Measurements from ENCODE around the gene MEGF11. TPM values are rescaled to one million over a fixed set of nuclear protein-coding genes. Genes with fewer than 3 reads are reported as not detected.

MEGF11 gene
- total RNA-seq, 1 donor from 2014 or later, result not detected

DNA sequence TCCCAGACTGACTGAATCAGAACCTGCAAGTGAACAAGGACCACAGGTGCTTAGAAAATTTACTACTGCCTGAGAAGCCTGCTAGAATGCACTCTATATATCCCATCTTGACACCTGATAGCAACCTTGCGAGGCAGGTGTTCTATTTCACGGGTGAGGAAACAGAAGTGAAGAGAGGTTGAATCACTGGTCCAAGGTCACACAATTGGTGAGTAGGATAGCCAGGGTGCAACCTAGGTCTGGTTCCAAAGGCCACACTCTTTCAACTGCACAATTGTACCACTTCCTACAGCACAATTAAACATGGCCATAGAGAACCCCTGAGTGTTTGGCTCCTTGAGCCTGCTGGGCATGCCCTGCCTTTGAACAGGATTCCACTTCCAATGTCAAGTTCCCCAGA is 297.2 kb downstream of the MEGF11 start:
- intact Hi-C loops (cut with micrococcal nuclease), result no loop called here
- Mint-ChIP-seq H3K36me3 (ENCODE audit: low read depth) (no peaks in the 10 kb centered on the region), H3K4me3 (no peak overlapping the region), H3K4me1 (peaks cover 6% of the 10 kb centered on the region), H3K27me3 (peaks cover 5% of the 10 kb centered on the region), H3K27ac (no peak overlapping the region), H3K9me3 (no peaks in the 10 kb centered on the region)
- TF ChIP-seq, protein P1, sequence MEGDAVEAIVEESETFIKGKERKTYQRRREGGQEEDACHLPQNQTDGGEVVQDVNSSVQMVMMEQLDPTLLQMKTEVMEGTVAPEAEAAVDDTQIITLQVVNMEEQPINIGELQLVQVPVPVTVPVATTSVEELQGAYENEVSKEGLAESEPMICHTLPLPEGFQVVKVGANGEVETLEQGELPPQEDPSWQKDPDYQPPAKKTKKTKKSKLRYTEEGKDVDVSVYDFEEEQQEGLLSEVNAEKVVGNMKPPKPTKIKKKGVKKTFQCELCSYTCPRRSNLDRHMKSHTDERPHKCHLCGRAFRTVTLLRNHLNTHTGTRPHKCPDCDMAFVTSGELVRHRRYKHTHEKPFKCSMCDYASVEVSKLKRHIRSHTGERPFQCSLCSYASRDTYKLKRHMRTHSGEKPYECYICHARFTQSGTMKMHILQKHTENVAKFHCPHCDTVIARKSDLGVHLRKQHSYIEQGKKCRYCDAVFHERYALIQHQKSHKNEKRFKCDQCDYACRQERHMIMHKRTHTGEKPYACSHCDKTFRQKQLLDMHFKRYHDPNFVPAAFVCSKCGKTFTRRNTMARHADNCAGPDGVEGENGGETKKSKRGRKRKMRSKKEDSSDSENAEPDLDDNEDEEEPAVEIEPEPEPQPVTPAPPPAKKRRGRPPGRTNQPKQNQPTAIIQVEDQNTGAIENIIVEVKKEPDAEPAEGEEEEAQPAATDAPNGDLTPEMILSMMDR (IDR thresholded peaks at IDR 0.05), result no peak
- ATAC-seq (ENCODE audit: low read depth), result no peak
- ChIA-PET CTCF (no interaction called here), POLR2A (no interaction called here)
- no peak for DNase-seq

DNA sequence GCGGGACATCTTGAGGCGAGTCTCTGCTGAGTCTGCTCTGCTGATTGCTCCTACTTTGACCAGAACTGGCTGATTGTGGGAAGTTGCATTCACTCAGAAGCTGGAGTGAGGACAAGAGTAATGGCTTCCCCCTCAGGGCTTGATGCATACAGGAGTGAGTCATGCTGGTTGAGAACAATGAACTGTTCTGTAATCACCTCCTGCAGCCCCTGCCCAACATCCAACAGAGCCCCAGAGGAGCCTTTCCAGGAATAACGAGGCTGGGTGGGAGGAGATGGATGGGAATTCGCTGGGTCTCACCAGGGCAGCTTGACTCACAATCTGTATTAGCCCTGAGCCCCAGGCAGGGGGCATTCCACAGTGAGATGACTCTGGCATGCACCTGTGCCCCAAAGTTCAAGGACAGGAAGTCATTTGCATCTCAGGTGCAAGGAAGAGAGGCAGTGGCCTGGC is 299.2 kb downstream of the MEGF11 start:
- no peak overlapping the region for H3K27ac Mint-ChIP-seq
- H3K4me1 Mint-ChIP-seq, result peaks cover 6% of the 10 kb centered on the region
- H3K36me3 Mint-ChIP-seq (ENCODE audit: low read depth), result no peaks in the 10 kb centered on the region
- peaks cover 2% of the 10 kb centered on the region for H3K27me3 Mint-ChIP-seq
- no peak overlapping the region for H3K4me3 Mint-ChIP-seq
- TF ChIP-seq, protein P1 (IDR thresholded peaks at IDR 0.05), result no peak
- intact Hi-C loops (cut with micrococcal nuclease), result no loop called here
- ATAC-seq (ENCODE audit: low read depth), result no peak
- no peaks in the 10 kb centered on the region for H3K9me3 Mint-ChIP-seq
- POLR2A ChIA-PET, result no interaction called here
- no peak for DNase-seq
- CTCF ChIA-PET, result no interaction called here

DNA sequence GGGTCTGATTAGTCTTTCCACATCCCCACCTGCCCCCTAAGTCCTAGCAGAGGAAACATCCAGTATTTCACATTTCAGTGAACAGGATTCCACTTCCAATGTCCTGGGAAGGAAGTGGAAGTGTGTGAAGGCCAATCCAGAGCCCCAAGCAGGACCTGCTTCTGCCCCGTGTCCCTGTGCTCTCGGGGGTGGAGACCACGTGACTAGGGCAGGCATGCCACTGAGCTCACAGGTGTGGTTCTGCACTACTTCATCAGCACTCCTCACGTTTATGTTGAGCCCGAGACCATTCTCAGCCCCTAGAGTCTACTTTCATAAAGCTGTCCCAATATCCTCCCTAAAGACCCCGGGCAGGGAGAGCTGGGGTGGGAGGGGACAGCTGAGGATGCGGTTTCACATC is 299.9 kb downstream of the MEGF11 start:
- ChIA-PET POLR2A (interaction anchor here (0.5 kb wide), 1 partner anchor 814 kb away, joined by 3 read pairs; no protein-coding TSS in a partner anchor), CTCF (no interaction called here)
- no peak for ATAC-seq (ENCODE audit: low read depth)
- Mint-ChIP-seq H3K27ac (no peak overlapping the region), H3K9me3 (no peaks in the 10 kb centered on the region), H3K4me1 (peaks cover 6% of the 10 kb centered on the region), H3K27me3 (peaks cover 2% of the 10 kb centered on the region), H3K4me3 (no peak overlapping the region), H3K36me3 (ENCODE audit: low read depth) (no peaks in the 10 kb centered on the region)
- intact Hi-C loops (cut with micrococcal nuclease), result no loop called here
- no peak for DNase-seq
- TF ChIP-seq, protein P1 (IDR thresholded peaks at IDR 0.05), result no peak

DNA sequence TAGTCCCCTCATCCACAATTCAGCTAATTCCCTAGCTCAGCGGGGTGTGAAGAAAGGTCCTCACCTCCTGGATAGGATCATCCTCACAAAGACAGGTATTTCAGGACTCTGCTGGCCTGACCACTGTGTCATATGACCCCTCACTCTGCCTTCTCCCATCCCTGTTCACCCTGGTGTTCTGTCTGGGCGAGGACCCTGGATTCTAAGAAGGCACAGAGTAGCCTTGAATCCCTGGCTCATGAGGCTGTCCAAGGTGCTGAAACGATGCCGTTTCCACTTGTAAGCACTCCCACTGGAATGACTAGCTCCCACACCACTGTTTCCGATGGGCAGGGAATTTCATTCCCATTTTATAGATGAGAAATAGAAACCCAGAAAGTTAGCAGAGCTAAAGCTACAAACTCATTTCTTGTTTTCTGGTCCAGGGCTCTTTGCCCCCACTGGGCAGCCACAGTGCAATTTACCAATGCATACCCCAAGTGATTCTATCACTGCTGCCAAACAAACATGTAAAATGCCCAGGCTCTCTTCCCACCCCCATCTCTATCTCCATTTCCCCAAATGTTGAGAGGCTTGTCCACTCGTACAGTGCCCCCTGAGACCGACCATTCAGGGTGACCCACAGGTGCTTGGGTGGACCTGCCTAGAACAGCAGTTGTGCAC is 301.0 kb downstream of the MEGF11 start:
- intact Hi-C loops (cut with micrococcal nuclease), result no loop called here
- H3K36me3 Mint-ChIP-seq (ENCODE audit: low read depth), result no peaks in the 10 kb centered on the region
- H3K9me3 Mint-ChIP-seq, result no peaks in the 10 kb centered on the region
- DNase-seq (no peak), ATAC-seq (ENCODE audit: low read depth) (no peak)
- POLR2A ChIA-PET, result interaction anchor here (0.5 kb wide), 1 partner anchor 18 kb away, joined by 4 read pairs; no protein-coding TSS in a partner anchor
- H3K4me3 Mint-ChIP-seq, result no peak overlapping the region
- H3K27ac Mint-ChIP-seq, result no peak overlapping the region
- TF ChIP-seq, protein P1 (IDR thresholded peaks at IDR 0.05), result no peak
- peaks cover 6% of the 10 kb centered on the region for H3K4me1 Mint-ChIP-seq
- H3K27me3 Mint-ChIP-seq, result peaks cover 2% of the 10 kb centered on the region
- CTCF ChIA-PET, result no interaction called here

DNA sequence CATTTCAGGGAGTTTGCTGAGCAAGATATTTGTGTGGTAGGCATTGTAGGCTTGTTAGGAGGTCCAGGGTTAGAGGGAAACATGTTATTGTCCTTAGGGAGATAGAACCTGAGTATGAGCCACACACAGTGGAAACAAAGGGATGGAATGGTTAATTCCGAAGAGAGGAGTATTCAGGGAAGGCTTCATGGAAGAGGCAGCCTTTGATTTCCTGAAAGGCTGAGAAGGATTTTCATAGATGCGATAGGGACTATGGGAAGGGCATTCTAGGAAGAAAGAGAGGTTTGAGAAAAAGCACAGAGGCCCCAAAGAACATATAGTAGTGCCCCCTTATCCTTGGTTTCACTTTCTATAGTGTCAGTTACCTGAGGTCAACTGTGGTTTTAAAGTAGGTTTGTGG is 302.5 kb downstream of the MEGF11 start:
- Mint-ChIP-seq H3K9me3 (no peaks in the 10 kb centered on the region), H3K4me3 (no peak overlapping the region), H3K27ac (no peak overlapping the region), H3K4me1 (peaks cover 6% of the 10 kb centered on the region), H3K36me3 (ENCODE audit: low read depth) (no peaks in the 10 kb centered on the region), H3K27me3 (peaks cover 4% of the 10 kb centered on the region)
- TF ChIP-seq, protein P1 (IDR thresholded peaks at IDR 0.05), result no peak
- CTCF ChIA-PET, result no interaction called here
- DNase-seq, result no peak
- POLR2A ChIA-PET, result no interaction called here
- no peak for ATAC-seq (ENCODE audit: low read depth)
- intact Hi-C loops (cut with micrococcal nuclease), result no loop called here
